NCI-H524 treated with DMSO at 0.1 percent for 48 hours (cell line): ENCODE data around the gene WBP1.

Experiments used
- DNase-seq: peaks from one replicate; lab custom pipeline; 2025; lab: John Stamatoyannopoulos, UW

The WBP1 gene

GRCh38 chr2:74502720-74503505, 44.7 kb downstream of the WBP1 start:
- no peak for DNase-seq

- DNase-seq: no peak
These were observed 45.6 kb downstream of the WBP1 start for GRCh38 chr2:74503506-74504475.

GRCh38 chr2:74504591-74504990, 46.4 kb downstream of the WBP1 start:
- no peak for DNase-seq

GRCh38 chr2:74505448-74506246, 47.4 kb downstream of the WBP1 start:
- no peak for DNase-seq

DNA sequence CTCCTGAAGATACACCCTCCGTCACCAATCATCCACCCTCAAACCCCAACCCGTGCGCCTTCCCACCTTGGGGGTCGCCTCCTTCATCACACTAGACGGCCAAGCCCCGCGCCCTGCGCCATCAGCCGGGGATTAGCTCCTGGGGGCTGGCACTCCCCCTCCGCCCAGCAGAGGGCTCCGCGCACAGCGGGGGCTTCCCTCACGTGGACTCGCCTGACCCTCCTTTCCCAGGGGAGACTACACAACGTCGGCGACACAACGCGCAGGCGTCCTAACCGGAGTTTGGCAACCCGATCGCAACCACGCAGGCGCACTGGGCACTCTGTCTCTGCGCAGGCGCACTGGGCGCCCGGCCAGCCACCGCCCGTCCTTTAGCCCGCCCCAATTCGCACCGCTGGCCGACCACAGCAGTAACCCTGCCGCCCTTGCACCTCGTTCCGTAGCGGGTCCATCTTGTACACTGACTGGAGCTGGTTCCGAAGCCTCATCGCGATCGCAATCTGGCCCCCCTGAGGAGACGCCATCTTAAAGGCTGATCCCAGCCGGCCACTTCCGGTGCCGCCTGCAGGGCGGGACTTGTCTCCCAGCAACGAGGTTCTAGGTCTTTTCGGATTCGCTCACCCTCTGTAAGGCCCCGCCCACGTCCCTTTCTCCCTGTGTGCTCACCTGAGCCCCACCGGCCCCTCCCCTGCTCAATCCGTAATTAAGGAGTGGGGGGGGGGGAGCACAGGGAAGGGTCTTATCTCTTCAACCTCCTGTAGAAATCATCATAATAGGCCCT, 49.1 kb downstream of the WBP1 start, which contains the start of gene PCGF1:
TSS of gene PCGF1 (minus strand) at position 551 of the 781 bp plus-strand sequence. CDS start at position 524, 27 bp downstream.
- DNase-seq: peak; percentile 95

DNA sequence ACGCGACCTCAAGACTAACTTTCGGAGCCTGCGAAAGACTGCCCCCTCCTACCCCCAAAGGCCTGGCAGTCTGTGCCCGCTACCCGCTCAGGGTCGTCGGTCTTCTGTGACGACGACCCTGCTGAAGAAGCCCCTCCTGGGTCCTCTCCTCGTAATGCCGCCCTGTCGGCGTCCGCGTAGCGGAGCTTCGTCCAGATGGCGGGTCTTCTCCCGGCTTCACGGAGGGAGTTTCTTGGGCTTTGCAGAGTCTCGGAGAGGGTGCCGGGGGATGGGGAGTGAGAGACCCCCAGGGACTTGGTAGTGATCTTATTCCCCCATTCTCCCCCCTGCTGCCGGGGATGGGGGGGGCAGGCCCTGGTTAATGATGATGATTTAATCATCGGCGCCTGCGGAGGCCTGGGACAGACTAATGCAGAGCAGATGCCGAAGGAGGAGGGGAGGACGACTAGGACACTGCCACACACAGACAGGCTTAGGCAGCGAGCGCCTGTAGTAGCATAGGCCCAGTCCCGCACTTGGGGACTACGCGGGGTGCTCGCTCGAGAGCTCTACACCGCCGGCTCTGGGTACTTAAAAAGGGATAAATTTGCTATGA, 49.8 kb downstream of the WBP1 start:
- DNase-seq: peak; percentile 57

GRCh38 chr2:74510272-74510671, 52.0 kb downstream of the WBP1 start:
- no peak for DNase-seq
